Measurements from ENCODE around the gene LEMD3.

- no peak for TF ChIP-seq CTCF (IDR thresholded peaks at IDR 0.05 in 4 of 5, conservative IDR thresholded peaks at IDR 0.05 in 1 of 5)
- TF ChIP-seq POLR2A (IDR thresholded peaks at IDR 0.05): no peak
Measured at GRCh38 chr12:65156366-65156841, 13.0 kb upstream of the LEMD3 start.
